HG02840 (cell line): ENCODE measurements around the gene CCDC17.

Experiments used
- ATAC-seq: cut with Tn5 transposase; IDR thresholded peaks from one replicate; pipeline ENCODE4 v1.9.1; 2021; ENCODE audit warnings: mild to moderate bottlenecking, moderate library complexity, moderate number of reproducible peaks; ENCODE audit not compliant: unreplicated experiment, low FRiP score

The CCDC17 gene

GRCh38 chr1:45623972-45624371, at the start of gene CCDC17:
TSS of gene CCDC17 (minus strand) at chr1:45624054. CDS start at chr1:45623909, 145 bp downstream.
- ATAC-seq, result no peak

GRCh38 chr1:45669859-45670655, 46.2 kb upstream of the CCDC17 start:
- ATAC-seq, result no peak

DNA sequence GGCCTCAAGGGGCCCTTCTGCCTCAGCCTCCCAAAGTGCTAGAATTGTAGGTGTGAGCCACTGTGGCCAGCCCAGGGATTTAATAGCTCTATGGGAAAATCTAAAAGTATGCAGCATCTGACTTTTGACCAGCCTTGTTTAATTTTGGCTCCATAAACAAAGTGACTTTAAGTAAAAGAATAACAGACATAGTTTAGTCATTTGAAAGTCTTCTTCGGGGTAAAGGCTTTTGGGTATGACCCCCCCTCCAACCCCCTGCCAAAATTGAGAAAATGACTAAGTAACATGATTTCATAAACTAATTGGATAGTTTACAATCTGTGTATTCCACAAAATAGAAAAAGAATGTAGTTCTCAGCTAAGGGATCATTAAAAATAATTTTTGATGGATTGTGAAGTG, 45.5 kb upstream of the CCDC17 start:
- no peak for ATAC-seq

- no peak for ATAC-seq
Measured at GRCh38 chr1:45668526-45668925, 44.7 kb upstream of the CCDC17 start.

DNA sequence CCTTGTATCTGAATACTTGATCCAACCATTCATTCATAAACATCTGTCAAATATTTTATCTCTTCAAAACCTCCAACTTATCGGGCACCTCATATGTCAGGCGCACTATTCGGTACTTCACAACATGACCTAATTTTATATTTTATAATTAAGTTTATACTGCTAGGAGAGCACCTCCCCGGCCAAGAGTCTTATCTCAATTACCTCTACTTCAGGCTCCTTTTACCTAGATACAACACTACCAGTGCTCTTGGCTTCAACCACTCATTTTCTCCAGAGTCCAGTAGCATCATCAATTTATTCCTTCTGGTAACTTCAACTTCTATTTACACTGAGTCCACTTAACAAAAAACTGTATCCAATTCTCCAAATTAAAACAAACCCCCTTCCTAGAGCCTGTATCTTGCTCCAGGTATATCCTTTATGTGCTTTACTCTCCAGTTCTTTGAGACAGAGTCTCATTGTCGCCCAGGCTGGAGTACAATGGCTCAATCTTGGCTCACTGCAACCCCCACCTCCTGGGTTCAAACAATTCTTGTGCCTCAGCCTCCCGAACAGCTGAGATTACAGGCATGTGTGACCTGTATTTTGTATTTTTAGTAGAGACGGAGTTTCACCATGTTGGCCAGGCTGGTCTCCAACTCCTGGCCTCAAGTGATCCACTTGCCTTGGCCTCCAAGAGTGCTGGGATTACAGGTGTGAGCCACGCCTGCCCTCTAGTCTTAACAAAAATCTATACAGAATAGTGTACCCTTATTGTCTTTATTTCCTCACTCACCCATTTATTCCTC, 43.7 kb upstream of the CCDC17 start:
- ATAC-seq, result no peak

DNA sequence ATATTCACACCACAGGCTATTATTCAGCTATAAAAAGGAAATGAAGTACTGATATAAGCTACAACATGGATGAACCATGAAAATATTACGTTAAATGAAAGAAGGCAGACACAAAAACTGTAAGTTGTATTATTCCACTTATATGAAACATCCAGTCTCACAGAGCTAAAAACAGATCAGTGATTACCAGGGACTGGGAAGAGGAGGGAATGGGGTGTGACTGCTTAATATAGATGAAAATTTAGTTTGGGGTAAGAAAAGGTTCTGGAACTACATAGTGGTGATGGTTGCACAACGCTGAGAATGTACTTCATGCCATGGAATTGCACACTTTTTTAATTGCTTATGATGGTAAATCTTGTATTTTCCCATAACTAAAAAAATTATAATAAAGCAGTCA, 43.0 kb upstream of the CCDC17 start:
- ATAC-seq, result no peak

- ATAC-seq, result no peak
Measured at GRCh38 chr1:45660336-45660735, 36.5 kb upstream of the CCDC17 start.

GRCh38 chr1:45659222-45659621, 35.4 kb upstream of the CCDC17 start:
- no peak for ATAC-seq

DNA sequence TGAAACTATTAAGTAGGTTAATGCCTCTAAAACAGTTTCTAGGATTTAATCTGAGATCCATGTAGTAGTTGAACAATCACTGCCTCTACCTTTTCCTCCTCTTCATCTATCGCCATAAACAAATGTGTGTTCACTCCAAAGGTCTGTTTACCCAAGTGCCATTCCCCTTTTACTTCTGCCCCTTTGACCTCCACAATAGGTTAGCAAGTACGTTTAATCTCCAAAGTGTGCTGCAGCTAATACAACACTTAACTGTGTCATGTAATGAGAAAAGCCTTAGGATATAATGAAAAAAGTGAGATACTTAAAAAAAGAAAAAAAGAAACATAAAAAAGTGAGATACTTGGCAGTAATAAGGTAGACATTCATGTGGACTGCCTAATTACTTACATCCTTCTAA, 34.3 kb upstream of the CCDC17 start:
- no peak for ATAC-seq

DNA sequence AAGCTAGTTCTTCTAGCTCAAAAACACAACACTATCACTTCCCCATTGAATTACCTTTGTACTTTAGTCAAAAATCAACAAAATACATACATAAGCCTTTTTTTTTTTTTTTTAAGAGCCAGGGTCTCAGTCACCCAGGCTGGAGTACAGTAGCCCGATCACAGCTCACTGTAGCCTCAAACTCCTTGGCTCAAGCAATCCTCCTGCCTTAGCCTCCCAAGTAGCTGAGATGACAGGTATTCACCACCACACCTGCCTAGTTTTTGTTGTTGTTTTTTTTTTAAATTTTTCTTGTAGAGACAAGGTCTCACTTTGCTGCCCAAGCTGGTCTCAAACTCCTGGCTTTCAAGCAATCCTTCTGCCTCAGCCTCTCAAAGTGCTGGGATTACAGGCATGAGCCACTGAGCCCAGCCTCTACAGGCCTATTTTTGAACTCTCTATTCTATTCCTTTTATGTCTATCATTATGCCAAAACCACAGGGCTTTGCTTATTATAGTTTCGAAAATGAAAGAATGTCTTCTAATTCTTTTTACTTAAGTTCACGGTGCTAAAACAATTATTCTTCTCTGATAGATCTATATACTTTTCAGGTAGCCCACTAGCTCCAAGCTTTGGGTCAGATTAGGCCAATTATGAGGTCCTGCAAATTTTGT, 32.8 kb upstream of the CCDC17 start:
- no peak for ATAC-seq

DNA sequence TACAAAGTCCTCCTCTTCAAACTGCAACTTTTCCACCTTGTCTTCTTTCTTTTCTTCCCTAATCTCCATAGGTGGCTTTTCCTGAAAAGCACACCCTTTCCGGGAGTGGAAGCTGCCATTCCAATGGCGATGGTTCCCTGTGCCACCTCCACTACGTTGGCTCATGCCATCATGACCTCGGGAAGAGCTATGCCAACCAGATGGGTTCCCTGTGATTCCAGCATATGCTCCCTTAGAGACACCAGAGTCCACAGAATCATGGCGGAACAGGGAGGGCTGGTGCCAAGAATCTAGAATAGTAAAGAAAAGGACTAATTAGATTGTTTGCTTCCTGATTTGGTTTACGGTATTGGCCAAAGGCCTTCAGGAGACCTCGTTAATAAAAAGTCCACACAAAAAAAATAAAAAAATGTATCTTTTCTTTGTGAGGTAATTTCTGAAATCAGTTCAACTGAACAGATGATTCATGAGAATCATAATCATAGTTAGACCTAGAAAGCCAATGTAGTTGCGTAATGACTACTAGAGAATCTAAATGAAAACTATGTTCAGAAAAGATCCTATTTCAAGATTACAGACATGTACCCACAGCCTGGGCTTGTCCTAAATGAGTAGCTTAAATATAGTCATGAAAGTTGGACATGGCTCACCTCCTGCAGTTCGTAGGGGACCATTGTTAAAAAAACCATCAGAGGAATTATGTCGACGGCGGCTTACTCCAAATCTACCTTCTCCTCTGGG, 30.9 kb upstream of the CCDC17 start:
- ATAC-seq, result no peak

- ATAC-seq, result no peak
Measured at GRCh38 chr1:45647248-45648021, 23.6 kb upstream of the CCDC17 start.

- ATAC-seq, result no peak
Measured at GRCh38 chr1:45644661-45645060, 20.8 kb upstream of the CCDC17 start.

DNA sequence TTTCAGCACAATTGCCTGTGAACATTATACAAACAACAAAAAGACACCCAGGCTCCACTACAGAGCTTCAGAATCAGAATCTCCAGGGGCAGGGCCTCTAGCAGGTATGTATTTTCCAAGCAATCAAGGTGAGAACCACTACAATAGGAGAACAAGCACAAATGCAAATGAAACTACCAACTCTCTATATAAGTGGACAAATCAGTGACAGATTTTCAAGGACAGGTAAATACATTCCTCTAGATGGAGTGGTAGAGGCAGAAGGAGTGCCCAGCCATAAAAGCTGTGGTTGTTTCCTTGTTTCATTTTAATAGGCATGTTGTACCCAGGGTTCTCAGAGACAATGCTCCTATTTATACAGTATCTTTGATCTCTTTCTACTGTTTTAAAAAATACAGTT, 20.1 kb upstream of the CCDC17 start:
- ATAC-seq, result no peak

GRCh38 chr1:45643321-45643720, 19.5 kb upstream of the CCDC17 start:
- no peak for ATAC-seq

DNA sequence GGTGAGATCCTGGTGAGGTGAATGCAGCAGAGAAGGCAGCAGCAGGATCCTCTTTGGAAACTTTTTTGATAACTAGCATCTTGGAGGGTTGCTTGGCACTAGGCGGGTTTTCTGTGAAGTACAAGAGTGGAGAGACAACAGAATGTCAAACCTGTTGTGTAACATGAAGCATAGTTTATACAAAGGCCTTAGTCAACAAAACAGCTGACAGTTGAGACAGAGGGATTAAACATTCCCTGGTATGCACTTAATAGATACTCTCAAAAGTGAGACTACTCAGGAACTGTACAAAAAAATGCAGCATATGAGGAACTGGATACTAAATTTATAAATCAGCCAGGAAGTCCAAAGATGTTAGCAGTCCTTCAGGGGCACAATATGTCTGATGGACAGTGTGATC, 16.4 kb upstream of the CCDC17 start:
- ATAC-seq, result no peak

- ATAC-seq, result no peak
Measured at GRCh38 chr1:45635211-45635610, 11.4 kb upstream of the CCDC17 start.

DNA sequence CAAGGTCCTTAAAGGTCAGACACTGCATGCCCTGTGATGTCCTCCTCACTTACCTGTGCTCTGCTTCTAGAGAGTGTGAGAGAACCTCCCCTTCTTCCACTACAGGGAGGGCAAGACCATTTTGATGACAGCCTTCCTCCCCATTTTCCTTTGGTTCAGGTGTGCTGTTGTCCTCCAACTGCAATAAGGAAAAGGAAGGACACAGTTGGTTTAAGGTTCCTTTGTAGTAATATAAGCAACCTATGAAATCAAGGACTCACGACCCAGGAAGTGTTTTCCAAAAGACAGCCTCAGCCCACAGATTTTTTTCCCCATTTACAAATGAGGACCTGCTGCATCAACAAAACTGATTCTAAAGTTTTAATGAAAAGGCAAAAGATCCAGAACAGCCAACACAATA, 6.6 kb upstream of the CCDC17 start:
- ATAC-seq, result no peak

DNA sequence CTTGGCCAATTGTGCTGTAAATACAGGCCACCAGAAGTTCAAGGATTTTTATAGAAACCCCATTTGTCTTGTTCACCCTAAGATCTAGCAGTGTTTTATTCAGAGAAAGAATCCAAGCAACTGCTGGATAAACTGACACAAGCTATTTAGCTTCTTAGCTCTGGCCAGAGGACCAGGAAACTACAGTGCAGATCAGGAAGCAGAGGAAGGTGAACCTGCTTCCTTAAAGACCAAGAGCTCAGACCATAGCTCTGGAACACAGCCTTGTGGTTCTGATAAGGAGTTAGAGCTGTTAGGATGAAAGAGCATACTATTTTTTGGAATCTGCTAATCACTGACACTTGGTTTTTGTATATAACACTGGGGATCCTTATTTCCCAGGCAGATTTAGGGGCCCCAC, 5.2 kb upstream of the CCDC17 start:
- ATAC-seq, result no peak
